ENCODE measurements around the gene PHC1.

DNA sequence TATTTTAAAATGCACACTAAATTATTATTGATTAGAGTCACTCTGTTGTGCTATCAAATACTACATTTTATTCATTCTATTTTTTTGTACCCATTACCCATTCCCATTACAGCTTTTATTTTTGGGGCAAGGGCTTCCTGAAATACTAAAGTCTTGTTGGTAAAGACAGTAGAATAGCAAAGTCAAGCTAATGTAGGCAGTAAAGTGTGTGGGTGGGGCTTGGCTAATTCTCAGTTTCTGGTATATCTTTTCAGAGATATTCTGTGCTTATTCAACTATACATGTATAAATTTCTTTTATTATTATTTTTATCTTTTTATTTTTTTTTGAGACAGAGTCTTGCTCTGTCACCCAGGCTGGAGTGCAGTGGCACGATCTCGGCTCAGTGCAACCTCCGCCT lies 22.3 kb upstream of the PHC1 start:
- TF ChIP-seq, protein P1, sequence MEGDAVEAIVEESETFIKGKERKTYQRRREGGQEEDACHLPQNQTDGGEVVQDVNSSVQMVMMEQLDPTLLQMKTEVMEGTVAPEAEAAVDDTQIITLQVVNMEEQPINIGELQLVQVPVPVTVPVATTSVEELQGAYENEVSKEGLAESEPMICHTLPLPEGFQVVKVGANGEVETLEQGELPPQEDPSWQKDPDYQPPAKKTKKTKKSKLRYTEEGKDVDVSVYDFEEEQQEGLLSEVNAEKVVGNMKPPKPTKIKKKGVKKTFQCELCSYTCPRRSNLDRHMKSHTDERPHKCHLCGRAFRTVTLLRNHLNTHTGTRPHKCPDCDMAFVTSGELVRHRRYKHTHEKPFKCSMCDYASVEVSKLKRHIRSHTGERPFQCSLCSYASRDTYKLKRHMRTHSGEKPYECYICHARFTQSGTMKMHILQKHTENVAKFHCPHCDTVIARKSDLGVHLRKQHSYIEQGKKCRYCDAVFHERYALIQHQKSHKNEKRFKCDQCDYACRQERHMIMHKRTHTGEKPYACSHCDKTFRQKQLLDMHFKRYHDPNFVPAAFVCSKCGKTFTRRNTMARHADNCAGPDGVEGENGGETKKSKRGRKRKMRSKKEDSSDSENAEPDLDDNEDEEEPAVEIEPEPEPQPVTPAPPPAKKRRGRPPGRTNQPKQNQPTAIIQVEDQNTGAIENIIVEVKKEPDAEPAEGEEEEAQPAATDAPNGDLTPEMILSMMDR (IDR thresholded peaks at IDR 0.05; ENCODE audit: borderline replicate concordance, extremely low read depth, low read length, poor library complexity, severe bottlenecking): no peak
- no peak for TF ChIP-seq EZH2 (IDR thresholded peaks at IDR 0.05; ENCODE audit: borderline replicate concordance, low read depth, low read length, severe bottlenecking)

Measured in DND-41 (cell line).